Keratinocyte (primary cell): ENCODE data around the gene CFAP206. TPM values are rescaled to one million over a fixed set of nuclear protein-coding genes. Genes with fewer than 3 reads are reported as not detected.

Experiments used
- DNase-seq: peaks from one replicate; pipeline ENCODE4 v3.0.0-alpha.2; 2011; ENCODE audit warnings: low read depth, missing footprints, low spot score
- FAIRE-seq: peaks from 2 replicates; lab custom pipeline; 2011; peaks lifted over from hg19 to GRCh38; lab: Jason Lieb, UNC
- H2AFZ ChIP-seq: 2 replicates; pipeline ENCODE4 v1.6.0; 2012; ENCODE audit warnings: low read length, control low read depth, inconsistent platforms; ENCODE audit not compliant: control insufficient read depth
- H3K27ac ChIP-seq: 2 replicates; pipeline ENCODE4 v1.5.1; 2011; ENCODE audit warnings: low read length; ENCODE audit not compliant: control insufficient read depth, insufficient read depth
- H3K27me3 ChIP-seq: 3 replicates; pipeline ENCODE4 v1.6.0; 2011; ENCODE audit warnings: low read length; ENCODE audit not compliant: control insufficient read depth, insufficient read depth; ENCODE audit errors: extremely low read depth
- H3K36me3 ChIP-seq, 2 experiments: 2 replicates in 1 of 2; 3 replicates in 1 of 2; pipeline ENCODE4 v1.5.1; 2011; ENCODE audit warnings: low read length in 2 of 2, mild to moderate bottlenecking in 1 of 2; ENCODE audit not compliant: control insufficient read depth in 2 of 2, insufficient read depth in 2 of 2; ENCODE audit errors: extremely low read depth in 1 of 2
- H3K4me1 ChIP-seq: 3 replicates; pipeline ENCODE4 v1.5.1; 2011; ENCODE audit warnings: low read length; ENCODE audit not compliant: control insufficient read depth, insufficient read depth; ENCODE audit errors: extremely low read depth
- H3K4me2 ChIP-seq: 3 replicates; pipeline ENCODE4 v1.6.0; 2011; ENCODE audit warnings: low read depth, low read length; ENCODE audit not compliant: control insufficient read depth, insufficient read depth; ENCODE audit errors: extremely low read depth
- H3K4me3 ChIP-seq, 3 experiments: fragments of 200-600 bp in 1 of 3; sonication (generic) in 1 of 3; 2 replicates in 2 of 3; 3 replicates in 1 of 3; pipeline ENCODE4 v1.5.1; 2011 to 2016; ENCODE audit warnings: low read length in 3 of 3, mild to moderate bottlenecking in 3 of 3, control low read depth in 2 of 3, inconsistent platforms in 1 of 3, low read depth in 1 of 3, mixed read lengths in 1 of 3, mixed run types in 1 of 3, moderate library complexity in 1 of 3; ENCODE audit not compliant: control insufficient read depth in 2 of 3, insufficient read depth in 2 of 3; ENCODE audit errors: extremely low read depth in 1 of 3
- H3K79me2 ChIP-seq: 2 replicates; pipeline ENCODE4 v1.6.0; 2012; ENCODE audit warnings: low read length; ENCODE audit not compliant: control insufficient read depth, insufficient read depth
- H3K9ac ChIP-seq: 3 replicates; pipeline ENCODE4 v1.6.0; 2011; ENCODE audit warnings: low read length; ENCODE audit not compliant: control insufficient read depth, insufficient read depth; ENCODE audit errors: extremely low read depth
- H3K9me1 ChIP-seq: 3 replicates; pipeline ENCODE4 v1.6.0; 2011; ENCODE audit warnings: low read length; ENCODE audit not compliant: control insufficient read depth, insufficient read depth; ENCODE audit errors: extremely low read depth
- H3K9me3 ChIP-seq: 2 replicates; pipeline ENCODE4 v1.5.1; 2012; ENCODE audit warnings: low read depth, low read length; ENCODE audit not compliant: control insufficient read depth
- H4K20me1 ChIP-seq: 3 replicates; pipeline ENCODE4 v1.6.0; 2011; ENCODE audit warnings: low read length; ENCODE audit not compliant: control insufficient read depth, insufficient read depth; ENCODE audit errors: extremely low read depth
- CTCF ChIP-seq, 3 experiments: IDR thresholded peaks in 1 of 3; conservative IDR thresholded peaks in 1 of 3; optimal IDR thresholded peaks in 1 of 3; 2 replicates in 2 of 3; 3 replicates in 1 of 3; pipeline versions ENCODE3 to v1.5.1; 2011; ENCODE audit warnings: low read length in 3 of 3, mild to moderate bottlenecking in 3 of 3, moderate library complexity in 2 of 3, control low read depth in 1 of 3, inconsistent platforms in 1 of 3; ENCODE audit not compliant: insufficient read depth in 2 of 3; ENCODE audit errors: extremely low read depth in 1 of 3
- EZH2 ChIP-seq: IDR thresholded peaks from one replicate; pipeline ENCODE4 v1.6.1; 2012; ENCODE audit warnings: inconsistent platforms, mild to moderate bottlenecking, low read length, moderate library complexity
- dilution Hi-C: fragments of 300-500 bp; cut with MboI; formaldehyde crosslinking; loops from one replicate; pipeline ENCODE4 v1.7.0; 2020; ENCODE audit warnings: low sequenced_read_pairs; ENCODE audit not compliant: extremely low pct_ligation_motif_present
- polyA plus RNA-seq, 5 experiments: library from polyadenylated mRNA; depleted of rRNA in 3 of 5; stranded (reverse) in 3 of 5; stranded (forward) in 1 of 5; unstranded in 1 of 5; fragments of >200 nt; gene quantifications; 1 replicate in 1 of 5; 2 replicates in 3 of 5; 3 replicates in 1 of 5; pipeline versions ENCODE4 v1.2.1 to v1.2.3, GENCODE V29; 2011 to 2012; ENCODE audit warnings: missing spikeins in 2 of 5, low read depth in 1 of 5, low replicate concordance in 1 of 5

Gene CFAP206
- polyA plus RNA-seq, 1 donor (not counting 4 experiments of a cell fraction or from before 2014, with no cell fraction given), result 0.18 TPM

GRCh38 chr6:87465051-87465450 is 57.3 kb downstream of the CFAP206 start:
- Histone ChIP-seq H3K36me3 (no peaks in the 10 kb centered on the region), H3K27ac (no peak overlapping the region), H3K27me3 (no peaks in the 10 kb centered on the region), H3K9me3 (no peaks in the 10 kb centered on the region), H3K9me1 (no peaks in the 10 kb centered on the region), H4K20me1 (no peaks in the 10 kb centered on the region), H3K4me3 (no peak overlapping the region), H3K79me2 (no peaks in the 10 kb centered on the region), H3K9ac (no peak overlapping the region), H2AFZ (no peak overlapping the region), H3K4me1 (no peaks in the 10 kb centered on the region), H3K4me2 (no peak overlapping the region)
- dilution Hi-C loops, result no loop called here
- DNase-seq (no peak), FAIRE-seq (no peak)
- TF ChIP-seq EZH2, result no peak
- no peak for TF ChIP-seq CTCF (optimal IDR thresholded peaks at IDR 0.05 in 1 of 3, IDR thresholded peaks at IDR 0.05 in 1 of 3, conservative IDR thresholded peaks at IDR 0.05 in 1 of 3; ENCODE audit: extremely low read depth in 1 of 3, insufficient read depth in 2 of 3, low read length in 3 of 3)

GRCh38 chr6:87472525-87473418 is 65.0 kb downstream of the CFAP206 start, which contains the start of gene SLC35A1:
Gene SLC35A1 (plus strand): TSS chr6:87472974. CDS start chr6:87473004, 30 bp downstream.
- Histone ChIP-seq H3K27me3 (no peaks in the 10 kb centered on the region), H2AFZ (peak within 1 kb of the TSS; percentile 99), H3K9me1 (no peaks in the 10 kb centered on the region), H3K9ac (peak within 1 kb of the TSS; percentile 86), H3K27ac (peak within 1 kb of the TSS; percentile 90), H4K20me1 (no peaks in the 10 kb centered on the region), H3K9me3 (no peaks in the 10 kb centered on the region), H3K36me3 (no peaks in the 10 kb centered on the region), H3K4me3 (peak within 1 kb of the TSS; percentile 89 to 96 (median 93)), H3K4me1 (peaks cover 13% of the 10 kb centered on the region), H3K79me2 (peaks cover 18% of the 10 kb centered on the region), H3K4me2 (peak within 1 kb of the TSS; percentile 99)
- TF ChIP-seq EZH2 (no peak), CTCF (optimal IDR thresholded peaks at IDR 0.05 in 1 of 3, IDR thresholded peaks at IDR 0.05 in 1 of 3, conservative IDR thresholded peaks at IDR 0.05 in 1 of 3; ENCODE audit: extremely low read depth in 1 of 3, insufficient read depth in 2 of 3, low read length in 3 of 3) (peak in 1 of 3 experiments; percentile 5)
- peak; percentile 69 for FAIRE-seq
- DNase-seq, result no peak
- dilution Hi-C loops, result no loop called here
